H9 (cell line): ENCODE results near the gene CCDC81. TPM values are rescaled to one million over a fixed set of nuclear protein-coding genes. Genes with fewer than 3 reads are reported as not detected.

Experiments used
- DNase-seq: peaks from one replicate; pipeline ENCODE4 v3.0.0-alpha.2; 2017
- H2AFZ ChIP-seq: one replicate; pipeline ENCODE4 v1.6.1; 2013; ENCODE audit warnings: mild to moderate bottlenecking, low read length, control low read depth, moderate library complexity
- H2AK5ac ChIP-seq: 2 replicates; pipeline ENCODE4 v1.6.1; 2013; ENCODE audit warnings: low read length, control low read depth, mixed read lengths; ENCODE audit not compliant: insufficient read length
- H2BK120ac ChIP-seq: one replicate; pipeline ENCODE4 v1.6.1; 2013; ENCODE audit warnings: low read depth, mild to moderate bottlenecking, low read length, control low read depth, inconsistent platforms; ENCODE audit not compliant: poor library complexity, severe bottlenecking
- H2BK12ac ChIP-seq: 2 replicates; pipeline ENCODE4 v1.6.1; 2013; ENCODE audit warnings: low read length, control low read depth, mixed read lengths, low read depth; ENCODE audit not compliant: insufficient read length
- H2BK15ac ChIP-seq: 2 replicates; pipeline ENCODE4 v1.6.1; 2013; ENCODE audit warnings: low read depth, low read length, control low read depth
- H2BK20ac ChIP-seq: one replicate; pipeline ENCODE4 v1.6.1; 2013; ENCODE audit warnings: low read depth, mild to moderate bottlenecking, low read length, control low read depth, inconsistent platforms; ENCODE audit not compliant: poor library complexity, severe bottlenecking
- H2BK5ac ChIP-seq: 2 replicates; pipeline ENCODE4 v1.6.1; 2013; ENCODE audit warnings: low read length, control low read depth, mixed read lengths; ENCODE audit not compliant: insufficient read length
- H3K14ac ChIP-seq: 2 replicates; pipeline ENCODE4 v1.6.1; 2013; ENCODE audit warnings: low read length, control low read depth; ENCODE audit not compliant: insufficient read depth
- H3K18ac ChIP-seq: 2 replicates; pipeline ENCODE4 v1.6.1; 2013; ENCODE audit warnings: low read depth, mild to moderate bottlenecking, mixed read lengths, low read length, control low read depth; ENCODE audit not compliant: insufficient read length
- H3K23ac ChIP-seq: 2 replicates; pipeline ENCODE4 v1.6.1; 2013; ENCODE audit warnings: low read length, control low read depth, mixed read lengths, low read depth; ENCODE audit not compliant: insufficient read length
- H3K23me2 ChIP-seq: 2 replicates; pipeline ENCODE4 v1.6.1; 2013; ENCODE audit warnings: low read depth, mild to moderate bottlenecking, mixed read lengths, low read length, control low read depth; ENCODE audit not compliant: insufficient read length, poor library complexity, severe bottlenecking
- H3K27ac ChIP-seq: 2 replicates; pipeline ENCODE4 v1.5.1; 2013; ENCODE audit warnings: low read length, control low read depth, mixed read lengths, low read depth; ENCODE audit not compliant: insufficient read length
- H3K27me3 ChIP-seq: 2 replicates; pipeline ENCODE4 v1.6.1; 2013; ENCODE audit warnings: low read length, control low read depth, inconsistent platforms; ENCODE audit not compliant: insufficient read depth
- H3K4ac ChIP-seq: 2 replicates; pipeline ENCODE4 v1.6.1; 2013; ENCODE audit warnings: low read depth, mild to moderate bottlenecking, control low read depth, inconsistent platforms, low read length, moderate library complexity
- H3K4me1 ChIP-seq: 2 replicates; pipeline ENCODE4 v1.6.1; 2013; ENCODE audit warnings: low read length, control low read depth, inconsistent platforms; ENCODE audit not compliant: insufficient read depth
- H3K4me2 ChIP-seq: 2 replicates; pipeline ENCODE4 v1.6.1; 2013; ENCODE audit warnings: low read length, control low read depth, mixed read lengths; ENCODE audit not compliant: insufficient read length, insufficient read depth
- H3K56ac ChIP-seq: 2 replicates; pipeline ENCODE4 v1.6.1; 2013; ENCODE audit warnings: low read depth, mild to moderate bottlenecking, mixed read lengths, low read length, control low read depth; ENCODE audit not compliant: insufficient read length
- H3K79me1 ChIP-seq: 2 replicates; pipeline ENCODE4 v1.6.1; 2013; ENCODE audit warnings: low read depth, mild to moderate bottlenecking, moderate library complexity, low read length, control low read depth, inconsistent platforms; ENCODE audit not compliant: insufficient read depth, poor library complexity, severe bottlenecking
- H3K79me2 ChIP-seq: 2 replicates; pipeline ENCODE4 v1.6.1; 2013; ENCODE audit warnings: low read length, control low read depth, inconsistent platforms; ENCODE audit not compliant: insufficient read depth
- H3K9ac ChIP-seq: 2 replicates; pipeline ENCODE4 v1.6.1; 2013; ENCODE audit warnings: low read length, control low read depth, mixed read lengths; ENCODE audit not compliant: insufficient read length; ENCODE audit errors: extremely low read depth
- H3K9me3 ChIP-seq: one replicate; pipeline ENCODE4 v1.6.1; 2013; ENCODE audit warnings: low read depth, low read length, inconsistent platforms; ENCODE audit not compliant: control insufficient read depth
- H3T11ph ChIP-seq: one replicate; pipeline ENCODE4 v1.6.1; 2013; ENCODE audit warnings: mild to moderate bottlenecking, low read length, control low read depth, inconsistent platforms
- H4K20me1 ChIP-seq: one replicate; pipeline ENCODE4 v1.6.1; 2013; ENCODE audit not compliant: control insufficient read depth, insufficient read length, insufficient read depth
- H4K5ac ChIP-seq: 2 replicates; pipeline ENCODE4 v1.6.1; 2013; ENCODE audit warnings: low read depth, mild to moderate bottlenecking, mixed read lengths, low read length, control low read depth; ENCODE audit not compliant: insufficient read length
- H4K8ac ChIP-seq: replicated peaks from 2 replicates; pipeline ENCODE4 v1.6.1; 2013; ENCODE audit warnings: low read length, control low read depth, mixed read lengths, low read depth; ENCODE audit not compliant: insufficient read length
- H4K91ac ChIP-seq: 2 replicates; pipeline ENCODE4 v1.6.1; 2013; ENCODE audit warnings: low read depth, mild to moderate bottlenecking, moderate library complexity, mixed read lengths, low read length, control low read depth; ENCODE audit not compliant: insufficient read length
- H3K27ac Mint-ChIP-seq, 3 experiments: 2 replicates in 2 of 3; 3 replicates in 1 of 3; pipeline ENCODE4 v1.8.0; 2020 to 2021; ENCODE audit warnings: mixed read lengths in 3 of 3, mild to moderate bottlenecking in 1 of 3, moderate library complexity in 1 of 3
- H3K27me3 Mint-ChIP-seq: 2 replicates; pipeline ENCODE4 v1.8.0; 2021; ENCODE audit warnings: low read depth, mild to moderate bottlenecking, moderate library complexity, mixed read lengths
- H3K36me3 Mint-ChIP-seq, 3 experiments: 2 replicates in 2 of 3; 3 replicates in 1 of 3; pipeline ENCODE4 v1.8.0; 2020 to 2021; ENCODE audit warnings: low read depth in 3 of 3, mixed read lengths in 3 of 3; ENCODE audit not compliant: insufficient read depth in 1 of 3
- H3K4me1 Mint-ChIP-seq, 2 experiments: 2 replicates each; pipeline ENCODE4 v1.8.0; 2020; ENCODE audit warnings: mixed read lengths in 2 of 2
- H3K4me3 Mint-ChIP-seq, 2 experiments: 2 replicates in 1 of 2; 3 replicates in 1 of 2; pipeline ENCODE4 v1.8.0; 2020 to 2021; ENCODE audit warnings: mild to moderate bottlenecking in 2 of 2, mixed read lengths in 2 of 2, moderate library complexity in 1 of 2
- H3K9me3 Mint-ChIP-seq, 2 experiments: 2 replicates in 1 of 2; 3 replicates in 1 of 2; pipeline ENCODE4 v1.8.0; 2020; ENCODE audit warnings: mild to moderate bottlenecking in 2 of 2, mixed read lengths in 2 of 2, moderate library complexity in 1 of 2
- WGBS: extraction: QIAGEN DNeasy Blood & Tissue Kit; methylation state at CpG from one replicate; pipeline ENCODE4 v1.1.7; 2013; ENCODE audit warnings: missing lambda C conversion rate, low lambda C conversion rate, mixed read lengths; ENCODE audit not compliant: insufficient read length; ENCODE audit errors: extremely low coverage; 5-methylcytosine and 5-hydroxymethylcytosine counted together
- total RNA-seq: library from RNA; stranded (reverse); gene quantifications from 2 replicates; pipeline ENCODE4 v1.2.1, GENCODE V29; 2021
- TF ChIP-seq, protein P1 (sequence below): fragments of 200-600 bp; sonication (generic); conservative IDR thresholded peaks from 3 replicates; pipeline ENCODE4 v1.8.0; 2021; ENCODE audit warnings: antibody characterized with exemption, mild to moderate bottlenecking

The CCDC81 gene
- total RNA-seq, 1 experiment from 2014 or later = 0.52 TPM

DNA sequence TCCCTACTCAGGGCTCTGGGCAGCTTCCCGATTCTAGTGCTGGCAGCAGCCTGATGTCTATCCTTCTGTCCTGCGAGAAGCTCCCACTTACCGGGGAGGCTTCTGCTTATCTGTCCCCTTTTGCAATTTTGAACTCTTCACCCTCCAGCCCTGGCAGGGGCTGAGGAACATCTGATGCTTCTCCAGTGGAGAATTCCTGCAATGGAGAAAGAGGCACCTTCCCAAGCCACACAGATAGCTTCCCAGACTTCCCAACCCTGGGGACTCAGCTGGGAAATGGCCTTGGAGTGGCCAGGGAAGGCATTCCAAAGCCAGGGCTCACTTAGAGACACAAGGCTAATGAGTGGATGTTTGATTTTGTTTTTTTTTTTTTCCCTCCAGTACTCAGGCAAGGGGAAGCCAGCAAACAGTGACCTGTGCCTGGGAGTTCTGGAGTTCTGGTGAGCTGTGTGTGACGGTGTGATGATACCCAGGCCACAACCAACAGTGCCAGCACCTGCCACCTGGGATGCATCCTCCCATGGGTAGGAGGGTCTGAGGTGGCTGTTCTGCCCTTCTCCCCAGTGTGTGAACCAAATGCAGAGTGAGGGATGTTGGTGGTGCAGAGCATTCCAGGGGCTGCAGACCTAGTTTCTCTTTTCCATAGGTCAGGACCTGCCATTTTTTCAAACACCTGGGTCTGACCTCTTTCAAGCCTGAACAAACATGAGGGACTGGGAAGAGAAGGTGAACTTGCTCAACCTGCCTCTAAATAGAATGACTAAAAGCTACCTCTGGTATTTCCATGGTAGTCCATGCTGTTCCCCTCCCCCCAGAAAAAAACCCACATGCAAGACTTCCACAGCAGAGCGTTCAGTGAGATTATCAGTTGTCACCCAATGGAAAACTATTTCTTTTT, 95.1 kb downstream of the CCDC81 start:
- no peak overlapping the region for H2BK120ac ChIP-seq
- no peaks in the 10 kb centered on the region for H4K20me1 ChIP-seq
- no peak overlapping the region for H3K27ac ChIP-seq
- no peak overlapping the region for H3K4ac ChIP-seq
- Mint-ChIP-seq H3K27me3 (peaks cover 4% of the 10 kb centered on the region; the same call in 1 of the 2 replicates), H3K9me3 (no peaks in the 10 kb centered on the region), H3K27ac (no peak overlapping the region), H3K4me3 (no peak overlapping the region), H3K4me1 (no peaks in the 10 kb centered on the region), H3K36me3 (no peaks in the 10 kb centered on the region)
- no peaks in the 10 kb centered on the region for H3K27me3 ChIP-seq
- H4K5ac ChIP-seq = no peak overlapping the region
- WGBS = no CpG with 5 or more reads among the region's 5 CpGs
- H2BK15ac ChIP-seq = no peak overlapping the region
- no peak for DNase-seq
- H3T11ph ChIP-seq = no peak overlapping the region
- no peak overlapping the region for H2BK12ac ChIP-seq
- H2AFZ ChIP-seq = no peak overlapping the region
- no peak overlapping the region for H4K91ac ChIP-seq
- TF ChIP-seq, protein P1, sequence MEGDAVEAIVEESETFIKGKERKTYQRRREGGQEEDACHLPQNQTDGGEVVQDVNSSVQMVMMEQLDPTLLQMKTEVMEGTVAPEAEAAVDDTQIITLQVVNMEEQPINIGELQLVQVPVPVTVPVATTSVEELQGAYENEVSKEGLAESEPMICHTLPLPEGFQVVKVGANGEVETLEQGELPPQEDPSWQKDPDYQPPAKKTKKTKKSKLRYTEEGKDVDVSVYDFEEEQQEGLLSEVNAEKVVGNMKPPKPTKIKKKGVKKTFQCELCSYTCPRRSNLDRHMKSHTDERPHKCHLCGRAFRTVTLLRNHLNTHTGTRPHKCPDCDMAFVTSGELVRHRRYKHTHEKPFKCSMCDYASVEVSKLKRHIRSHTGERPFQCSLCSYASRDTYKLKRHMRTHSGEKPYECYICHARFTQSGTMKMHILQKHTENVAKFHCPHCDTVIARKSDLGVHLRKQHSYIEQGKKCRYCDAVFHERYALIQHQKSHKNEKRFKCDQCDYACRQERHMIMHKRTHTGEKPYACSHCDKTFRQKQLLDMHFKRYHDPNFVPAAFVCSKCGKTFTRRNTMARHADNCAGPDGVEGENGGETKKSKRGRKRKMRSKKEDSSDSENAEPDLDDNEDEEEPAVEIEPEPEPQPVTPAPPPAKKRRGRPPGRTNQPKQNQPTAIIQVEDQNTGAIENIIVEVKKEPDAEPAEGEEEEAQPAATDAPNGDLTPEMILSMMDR = no peak
- H2BK5ac ChIP-seq = no peak overlapping the region
- no peak overlapping the region for H3K4me2 ChIP-seq
- H3K79me1 ChIP-seq = no peaks in the 10 kb centered on the region
- no peaks in the 10 kb centered on the region for H3K4me1 ChIP-seq
- H3K79me2 ChIP-seq = no peaks in the 10 kb centered on the region
- H3K23ac ChIP-seq = no peak overlapping the region
- H3K14ac ChIP-seq = no peak overlapping the region; the same call in 1 of the 2 replicates
- H3K9ac ChIP-seq = no peak overlapping the region
- no peak overlapping the region for H3K56ac ChIP-seq
- no peaks in the 10 kb centered on the region for H3K23me2 ChIP-seq
- H4K8ac ChIP-seq = no peak overlapping the region
- H3K18ac ChIP-seq = no peak overlapping the region
- H2AK5ac ChIP-seq = no peak overlapping the region
- no peak overlapping the region for H2BK20ac ChIP-seq
- H3K9me3 ChIP-seq = no peaks in the 10 kb centered on the region

Other genes starting within 250 kb of the CCDC81 start
- gene EED, start 130.1 kb upstream of the CCDC81 start, total RNA-seq = 31.7 and 34.1 TPM in 2 replicates
- 54.1 and 55.2 TPM in 2 replicates for gene HIKESHI, start 72.6 kb upstream of the CCDC81 start, total RNA-seq